ENCODE data around the gene ZNF184. TPM values are rescaled to one million over a fixed set of nuclear protein-coding genes. Genes with fewer than 3 reads are reported as not detected.
A peak's percentile ranks its signal among the peaks of the same experiment; 100 is the strongest.

Gene ZNF184
- total and polyA plus RNA-seq, 9 of the 15 experiments (the other 6 are each of a cell fraction or from before 2014, with no cell fraction given): 7.6 to 22.2 (median 12.8) TPM

GRCh38 chr6:27415898-27416297 lies 57.0 kb downstream of the ZNF184 start (continued):
- no peak for TF ChIP-seq ZNF518B (CRISPR knock-in tag; IDR thresholded peaks at IDR 0.05)
- peak; percentile 68 for TF ChIP-seq ATF7 (IDR thresholded peaks at IDR 0.05)
- TF ChIP-seq PRPF4 (IDR thresholded peaks at IDR 0.05; ENCODE audit: insufficient read depth, low read depth, low read length, poor library complexity, severe bottlenecking): no peak
- TF ChIP-seq NR2C2 (CRISPR knock-in tag; IDR thresholded peaks at IDR 0.05): no peak
- no peak for TF ChIP-seq NR2C2 (tag; IDR thresholded peaks at IDR 0.05)
- TF ChIP-seq PKNOX1 (IDR thresholded peaks at IDR 0.05): 0 out of 2 replicates have a peak, but pooled peaks have one; percentile 9
- 0 out of 2 replicates have a peak, but pooled peaks have one; percentile 26 for TF ChIP-seq SOX6 (IDR thresholded peaks at IDR 0.05)
- TF ChIP-seq RBM17 (IDR thresholded peaks at IDR 0.05; ENCODE audit: borderline replicate concordance, low read depth, low read length): no peak
- no peak for TF ChIP-seq GABPA (tag; conservative IDR thresholded peaks at IDR 0.05; ENCODE audit: low read depth)
- TF ChIP-seq THRAP3 (IDR thresholded peaks at IDR 0.05; ENCODE audit: borderline replicate concordance): no peak
- TF ChIP-seq ZNF507 (tag; conservative IDR thresholded peaks at IDR 0.05): no peak
- TF ChIP-seq SMARCE1 (IDR thresholded peaks at IDR 0.05): peak; percentile 52; the same call in 1 of the 2 replicates
- peak; percentile 84 for TF ChIP-seq JUND (IDR thresholded peaks at IDR 0.05; ENCODE audit: borderline replicate concordance, low read depth, low read length)
- TF ChIP-seq JUND (tag; IDR thresholded peaks at IDR 0.05; ENCODE audit: borderline replicate concordance, low read depth, low read length): peak; percentile 91
- no peak for TF ChIP-seq EGR1 (conservative IDR thresholded peaks at IDR 0.05)
- no peak for TF ChIP-seq KAT8 (IDR thresholded peaks at IDR 0.05; ENCODE audit: low read depth)
- TF ChIP-seq SMARCA4 (IDR thresholded peaks at IDR 0.05): peak; percentile 41; the same call in 1 of the 2 replicates
- TF ChIP-seq MBD1 (CRISPR knock-in tag; IDR thresholded peaks at IDR 0.05): no peak
- TF ChIP-seq RCOR1 (IDR thresholded peaks at IDR 0.05; ENCODE audit: borderline replicate concordance in 1 of 2, low read depth in 2 of 2, low read length in 2 of 2): no peak
- TF ChIP-seq, protein P1, sequence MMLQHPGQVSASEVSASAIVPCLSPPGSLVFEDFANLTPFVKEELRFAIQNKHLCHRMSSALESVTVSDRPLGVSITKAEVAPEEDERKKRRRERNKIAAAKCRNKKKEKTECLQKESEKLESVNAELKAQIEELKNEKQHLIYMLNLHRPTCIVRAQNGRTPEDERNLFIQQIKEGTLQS (IDR thresholded peaks at IDR 0.05): peak; percentile 94
- TF ChIP-seq, protein P1 (CRISPR knock-in tag; conservative IDR thresholded peaks at IDR 0.05): no peak
- TF ChIP-seq CBX3 (IDR thresholded peaks at IDR 0.05; ENCODE audit: borderline replicate concordance in 1 of 2, low read length in 2 of 2): no peak

Data from K562 (cell line).